C4-2B (cell line): ENCODE results near the gene GALNTL6.
"Not testable (repeated sequence)": the region's sequence is repeated elsewhere in the genome, so short reads cannot be mapped to it uniquely, and the experiment has no call there.

Source experiments
- H3K27ac ChIP-seq: fragments of 450-650 bp; 2 replicates; pipeline ENCODE4 v1.5.1; 2017
- CTCF ChIP-seq: fragments of 450-650 bp; conservative IDR thresholded peaks from 2 replicates; pipeline ENCODE4 v1.5.1; 2017; ENCODE audit warnings: mild to moderate bottlenecking
- ZFX ChIP-seq: fragments of 450-650 bp; IDR thresholded peaks from 2 replicates; pipeline ENCODE4 v1.6.1; 2017

GALNTL6 gene

DNA sequence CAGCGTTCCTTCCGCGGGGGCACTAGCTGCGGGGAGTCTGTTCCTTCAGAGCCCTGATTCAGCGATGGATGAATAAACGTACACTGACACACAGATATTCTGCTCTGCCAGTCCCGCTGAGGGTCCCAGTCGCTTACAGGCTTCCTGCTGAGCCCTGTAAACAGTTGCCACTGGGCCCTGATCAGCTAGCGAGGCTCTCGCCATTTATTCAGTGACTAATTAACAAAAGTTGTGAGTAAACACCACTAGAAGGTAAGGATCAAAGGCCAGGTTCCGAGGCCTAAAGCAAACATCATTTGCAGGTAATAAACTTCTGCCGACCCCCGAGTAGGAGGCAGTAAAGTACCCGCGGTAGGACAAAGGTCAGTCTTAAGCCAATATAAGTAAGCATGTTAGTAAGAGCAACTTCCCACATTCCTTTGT, 912.8 kb downstream of the GALNTL6 start:
- TF ChIP-seq ZFX (no peak), CTCF (no peak)
- H3K27ac ChIP-seq = no peak overlapping the region

GRCh38 chr4:172727631-172728030, 914.4 kb downstream of the GALNTL6 start:
- no peak overlapping the region for H3K27ac ChIP-seq
- no peak for TF ChIP-seq CTCF
- no peak for TF ChIP-seq ZFX

DNA sequence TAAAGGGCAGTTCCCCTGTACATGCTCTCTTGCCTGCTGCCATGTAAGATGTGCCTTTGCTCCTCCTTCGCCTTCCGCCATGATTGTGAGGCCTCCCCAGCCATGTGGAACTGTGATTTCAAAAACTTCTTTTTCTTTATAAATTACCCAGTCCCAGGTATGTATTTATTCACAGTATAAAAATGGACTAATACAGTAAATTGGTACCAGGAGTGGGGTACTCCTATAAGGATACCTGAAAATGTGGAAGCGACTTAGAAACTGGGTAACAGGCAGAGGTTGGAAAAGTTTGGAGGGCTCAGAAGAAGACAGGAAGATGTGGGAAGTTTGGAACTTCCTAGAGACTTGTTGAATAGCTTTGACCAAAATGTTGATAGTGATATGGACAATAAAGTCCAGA, 920.4 kb downstream of the GALNTL6 start:
- H3K27ac ChIP-seq = not testable (repeated sequence)

GRCh38 chr4:172734555-172734954, 921.4 kb downstream of the GALNTL6 start:
- TF ChIP-seq CTCF (no peak), ZFX (no peak)
- H3K27ac ChIP-seq = no peak overlapping the region

DNA sequence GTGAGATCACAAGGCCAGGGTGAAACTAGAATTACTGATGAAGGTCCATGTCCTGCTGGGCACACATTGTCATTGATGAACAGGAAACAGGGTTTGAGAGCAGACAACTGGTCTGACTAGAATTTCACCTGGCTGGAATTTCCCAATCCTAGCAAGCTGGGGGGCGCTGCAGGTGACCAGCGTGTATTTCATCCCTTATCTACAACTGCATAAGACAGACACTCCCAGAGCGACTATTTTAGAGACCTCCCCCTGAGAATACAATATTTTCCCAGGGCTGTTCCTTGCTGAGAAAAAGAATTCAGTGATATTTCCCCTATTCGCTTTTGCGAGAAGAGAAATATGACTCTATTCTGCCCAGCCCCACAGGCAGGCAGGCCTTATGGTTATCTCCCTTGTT, 922.8 kb downstream of the GALNTL6 start:
- no peak overlapping the region for H3K27ac ChIP-seq
- TF ChIP-seq CTCF = no peak
- no peak for TF ChIP-seq ZFX

- H3K27ac ChIP-seq = no peak overlapping the region
- TF ChIP-seq CTCF = no peak
- TF ChIP-seq ZFX = no peak
Measured at GRCh38 chr4:172740434-172740833, 927.2 kb downstream of the GALNTL6 start.

DNA sequence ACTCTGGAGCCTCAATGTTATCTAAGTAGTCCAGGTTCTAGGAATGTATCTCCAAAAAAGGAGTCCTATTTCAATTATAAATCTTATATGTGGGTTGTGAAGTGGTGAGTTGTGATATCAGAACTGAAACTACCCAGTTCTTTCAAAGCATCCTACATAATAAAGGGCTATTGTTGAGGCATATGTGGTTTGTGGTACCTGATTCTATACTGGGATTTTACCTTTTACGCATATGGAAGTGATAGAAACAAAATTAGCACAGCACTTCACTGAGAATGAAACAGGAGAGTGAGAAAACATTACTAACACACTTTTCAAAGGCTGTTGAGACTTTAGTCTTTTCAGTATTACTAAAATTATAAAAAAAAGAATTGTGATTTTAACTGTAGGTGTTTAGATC, 937.7 kb downstream of the GALNTL6 start:
- TF ChIP-seq CTCF (no peak), ZFX (no peak)
- no peak overlapping the region for H3K27ac ChIP-seq

DNA sequence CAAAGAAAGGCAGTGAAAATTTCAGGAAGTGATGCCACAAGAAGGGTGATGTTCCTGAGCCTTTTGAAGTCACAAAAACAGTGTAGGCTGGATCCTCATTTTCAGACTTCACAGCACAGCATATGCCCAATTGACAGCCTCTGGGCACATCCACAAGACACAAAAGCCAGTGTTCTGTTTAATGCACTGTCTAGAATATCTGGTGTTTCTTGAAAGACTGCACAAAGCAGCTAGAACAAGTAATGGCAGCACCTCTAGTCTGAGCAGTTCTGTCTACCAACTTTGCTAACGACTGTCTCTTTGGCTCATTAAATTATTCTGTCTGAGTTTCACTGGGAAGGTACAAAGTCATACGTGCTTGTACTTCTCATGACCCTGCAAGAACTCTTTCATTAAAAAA, 938.3 kb downstream of the GALNTL6 start:
- H3K27ac ChIP-seq = no peak overlapping the region

More for the DNA sequence above, 938.3 kb downstream of the GALNTL6 start:
- TF ChIP-seq ZFX (no peak), CTCF (no peak)
